ENCODE measurements around the gene ERF. TPM values are rescaled to one million over a fixed set of nuclear protein-coding genes. Genes with fewer than 3 reads are reported as not detected.

The ERF gene
- total and polyA plus RNA-seq, 2 of the 8 experiments (the other 6 are each of a cell fraction or from before 2014, with no cell fraction given) = 43.7 to 62.7 TPM

- Histone ChIP-seq H4K20me1 (replicated peaks in 1 of 2; ENCODE audit: control insufficient read depth in 1 of 2, insufficient read depth in 2 of 2, low read length in 2 of 2) (peaks cover 0 to 9% of the 10 kb centered on the region in 2 experiments), H3K4me2 (ENCODE audit: insufficient read depth in 1 of 2, low read depth in 2 of 2, low read length in 2 of 2) (no peak overlapping the region), H4K91ac (replicated peaks; ENCODE audit: insufficient read length, low read length) (no peak overlapping the region), H3K23me2 (ENCODE audit: low read depth, low read length) (no peaks in the 10 kb centered on the region), H3K4ac (replicated peaks; ENCODE audit: insufficient read length, low read depth, low read length) (no peak overlapping the region), H3K27ac (ENCODE audit: low read depth, low read length) (no peak overlapping the region), H2BK120ac (replicated peaks; ENCODE audit: low read depth, low read length) (no peak overlapping the region), H2BK15ac (ENCODE audit: low read length) (no peak overlapping the region; the same call in 1 of the 2 replicates), H4K5ac (ENCODE audit: insufficient read length, low read depth, low read length) (no peak overlapping the region), H3K36me3 (ENCODE audit: control insufficient read depth in 2 of 4, insufficient read depth in 4 of 4, low read length in 3 of 4) (peaks cover 0 to 39% (median 24%) of the 10 kb centered on the region in 4 experiments; a peak in 6 of 8 replicates), H2BK20ac (ENCODE audit: low read length) (no peak overlapping the region), H2AFZ (ENCODE audit: low read length) (no peak overlapping the region), H3K9ac (replicated peaks in 1 of 4; ENCODE audit: extremely low read depth in 1 of 4, low read depth in 3 of 4, low read length in 3 of 4) (no peak overlapping the region), H2BK5ac (ENCODE audit: low read depth, low read length) (0 out of 2 replicates have a peak overlapping the region, but pooled peaks have one; percentile 6), H4K8ac (ENCODE audit: extremely low read depth, insufficient read depth, low read length) (no peak overlapping the region; the same call in 1 of the 2 replicates), H3K18ac (ENCODE audit: extremely low read depth, low read length) (peak overlapping the region; percentile 33; the same call in 1 of the 2 replicates), H3K4me3 (ENCODE audit: extremely low read depth in 1 of 4, insufficient read depth in 2 of 4, low read depth in 3 of 4, low read length in 4 of 4) (no peak overlapping the region), H2BK12ac (ENCODE audit: low read depth, low read length) (no peak overlapping the region; the same call in 1 of the 2 replicates), H3K4me1 (replicated peaks in 1 of 4; ENCODE audit: control insufficient read depth in 3 of 4, insufficient read depth in 4 of 4, low read length in 3 of 4) (peaks cover 0 to 2% (median under 1%) of the 10 kb centered on the region in 4 experiments; a peak in 1 of 7 replicates), H3K23ac (ENCODE audit: insufficient read length) (no peak overlapping the region), H2AK5ac (ENCODE audit: low read depth, low read length) (no peak overlapping the region), H3K79me1 (ENCODE audit: low read depth, low read length) (no peaks in the 10 kb centered on the region), H3K79me2 (ENCODE audit: control insufficient read depth in 1 of 2, insufficient read depth in 2 of 2, low read length in 2 of 2) (0 out of 4 replicates have a peak, but pooled peaks cover 0 to 2% of the 10 kb centered on the region in 2 experiments), H3K56ac (replicated peaks; ENCODE audit: insufficient read length, low read depth, low read length) (no peak overlapping the region), H3K14ac (ENCODE audit: insufficient read length) (no peak overlapping the region), H3K27me3 (replicated peaks in 1 of 4; ENCODE audit: control insufficient read depth in 3 of 4, extremely low read depth in 1 of 4, insufficient read depth in 3 of 4, low read length in 3 of 4) (no peaks in the 10 kb centered on the region), H3K9me3 (ENCODE audit: insufficient read depth in 2 of 2, low read depth in 1 of 2, low read length in 1 of 2) (no peaks in the 10 kb centered on the region)
- CTCF ChIA-PET (ENCODE audit: partially characterized antibody) = interaction anchor here (0.7 to 10.6 kb wide), 35 partner anchors 8 to 433 kb away, joined by 3 to 155 read pairs (median 4); partner anchors contain the start of genes GSK3A and ZNF526
- WGBS, 2 experiments (ENCODE audit: extremely low coverage in 1 of 2, insufficient coverage in 1 of 2, insufficient read length in 1 of 2, insufficient replicate concordance in 2 of 2, low coverage in 1 of 2, low lambda C conversion rate in 2 of 2, missing lambda C conversion rate in 1 of 2) = 69% methylated on average over 6 of the region's 6 CpGs; no CpG with 5 or more reads in 1 of the 2 experiments
- POLR2A ChIA-PET (ENCODE audit: partially characterized antibody) = interaction anchor here (0.9 to 4.1 kb wide), 14 partner anchors 8 to 181 kb away, joined by 3 to 20 read pairs (median 4); no protein-coding TSS in a partner anchor
- FAIRE-seq (peak; percentile 96), DNase-seq (ENCODE audit: low read depth in 1 of 2, low spot score in 2 of 2) (peak; percentile 65 to 100)
- peak in 1 of 2 experiments; percentile 74; a peak in 1 of 4 replicates for TF ChIP-seq SIN3A (conservative IDR thresholded peaks at IDR 0.05 in 1 of 2, IDR thresholded peaks at IDR 0.05 in 1 of 2; ENCODE audit: low read depth in 1 of 2, low read length in 2 of 2)
- TF ChIP-seq USF2 (IDR thresholded peaks at IDR 0.05; ENCODE audit: low read length) = 0 out of 2 replicates have a peak, but pooled peaks have one; percentile 14
- peak; percentile 21; the same call in 1 of the 2 replicates for TF ChIP-seq CREB1 (IDR thresholded peaks at IDR 0.05)
- TF ChIP-seq POLR2A (IDR thresholded peaks at IDR 0.05; ENCODE audit: control extremely low read depth in 1 of 2, low read depth in 2 of 2, low read length in 2 of 2) = peak in 1 of 2 experiments; percentile 18; a peak in 1 of 3 replicates
- peak; percentile 78 for TF ChIP-seq POLR2AphosphoS5 (IDR thresholded peaks at IDR 0.05; ENCODE audit: low read depth, low read length)
- peak; percentile 87 to 100 (median 98) for TF ChIP-seq CTCF (IDR thresholded peaks at IDR 0.05; ENCODE audit: control extremely low read depth in 1 of 3, insufficient read depth in 1 of 3, low read depth in 1 of 3, low read length in 3 of 3)
- TF ChIP-seq MAX (IDR thresholded peaks at IDR 0.05) = 0 out of 2 replicates have a peak, but pooled peaks have one; percentile 43
Observed at GRCh38 chr19:42295831-42296525, 41.0 kb upstream of the ERF start.
